HG03558 (cell line): ENCODE measurements around the gene FBXL2.

Experiments used
- ATAC-seq: cut with Tn5 transposase; IDR thresholded peaks from one replicate; pipeline ENCODE4 v1.9.1; 2021; ENCODE audit warnings: moderate number of reproducible peaks; ENCODE audit not compliant: unreplicated experiment; ENCODE audit errors: extremely low read depth

Gene FBXL2

GRCh38 chr3:33277193-33277882 lies at the start of gene FBXL2:
Gene FBXL2, plus strand, starts transcription at chr3:33277442. Its CDS starts 71 bp downstream, at chr3:33277513.
- ATAC-seq, result no peak

GRCh38 chr3:33229066-33229465 lies 48.2 kb upstream of the FBXL2 start:
- ATAC-seq, result no peak

GRCh38 chr3:33229947-33230346 lies 47.3 kb upstream of the FBXL2 start:
- no peak for ATAC-seq

- ATAC-seq, result no peak
These were observed 45.3 kb upstream of the FBXL2 start for GRCh38 chr3:33231756-33232465.

GRCh38 chr3:33233884-33234283 lies 43.4 kb upstream of the FBXL2 start:
- ATAC-seq, result no peak

- ATAC-seq, result no peak
These were observed 41.2 kb upstream of the FBXL2 start for GRCh38 chr3:33236005-33236404.

GRCh38 chr3:33237439-33237838 lies 39.8 kb upstream of the FBXL2 start:
- ATAC-seq, result no peak

GRCh38 chr3:33238923-33239322 lies 38.3 kb upstream of the FBXL2 start:
- no peak for ATAC-seq

GRCh38 chr3:33240261-33240660 lies 37.0 kb upstream of the FBXL2 start:
- no peak for ATAC-seq

- ATAC-seq, result no peak
These were observed 30.5 kb upstream of the FBXL2 start for GRCh38 chr3:33246786-33247185.

GRCh38 chr3:33250712-33251111 lies 26.5 kb upstream of the FBXL2 start:
- ATAC-seq, result no peak

- ATAC-seq, result no peak
These were observed 21.0 kb upstream of the FBXL2 start for GRCh38 chr3:33256249-33256648.

GRCh38 chr3:33260104-33260503 lies 17.1 kb upstream of the FBXL2 start:
- ATAC-seq, result no peak

- ATAC-seq, result no peak
These were observed 7.9 kb upstream of the FBXL2 start for GRCh38 chr3:33269385-33269784.

- no peak for ATAC-seq
These were observed 5.9 kb upstream of the FBXL2 start for GRCh38 chr3:33271324-33271723.

- no peak for ATAC-seq
These were observed 3.6 kb upstream of the FBXL2 start for GRCh38 chr3:33273628-33274027.

- ATAC-seq, result no peak
These were observed 921 bp downstream of the FBXL2 start for GRCh38 chr3:33278163-33278562.

- no peak for ATAC-seq
These were observed 10.5 kb downstream of the FBXL2 start for GRCh38 chr3:33287672-33288282.

- ATAC-seq, result no peak
These were observed 22.3 kb downstream of the FBXL2 start for GRCh38 chr3:33299395-33300081.

GRCh38 chr3:33312361-33312760 lies 35.1 kb downstream of the FBXL2 start:
- ATAC-seq, result no peak

- ATAC-seq, result no peak
These were observed 36.1 kb downstream of the FBXL2 start for GRCh38 chr3:33313331-33313730.
